Upper lobe of left lung (tissue), 6 donors: Measurements from ENCODE around the gene ST3GAL5. TPM values are rescaled to one million over a fixed set of nuclear protein-coding genes. Genes with fewer than 3 reads are reported as not detected.
"Not testable (repeated sequence)": the region's sequence is repeated elsewhere in the genome, so short reads cannot be mapped to it uniquely, and the experiment has no call there.

Experiments
- ATAC-seq, 2 donors: fragments of 200-7000 bp; cut with Tn5 transposase; one replicate each; pipeline ENCODE4 v1.9.1; 2022; ENCODE audit warnings: mild to moderate bottlenecking in 2 of 2, moderate library complexity in 2 of 2; ENCODE audit not compliant: low FRiP score in 2 of 2
- DNase-seq, 2 donors: peaks; one replicate each; pipeline ENCODE4 v3.0.0-alpha.2; 2019 to 2020
- H3K27ac ChIP-seq, 4 donors: fragments of 200-600 bp; sonication (generic); one replicate each; pipeline ENCODE4 v1.5.1; 2016 to 2019
- H3K27me3 ChIP-seq, 4 donors: fragments of 200-600 bp; sonication (generic); one replicate each; pipeline ENCODE4 v1.5.1; 2017 to 2019
- H3K36me3 ChIP-seq, 4 donors: fragments of 200-600 bp; sonication (generic); one replicate each; pipeline ENCODE4 v1.5.1; 2016 to 2019
- H3K4me1 ChIP-seq, 4 donors: fragments of 200-600 bp; sonication (generic); one replicate each; pipeline ENCODE4 v1.5.1; 2018 to 2019
- H3K4me3 ChIP-seq, 4 donors: fragments of 200-600 bp; sonication (generic); one replicate each; pipeline ENCODE4 v1.5.1; 2017 to 2019; ENCODE audit warnings: mild to moderate bottlenecking in 2 of 4, moderate library complexity in 1 of 4
- H3K9me3 ChIP-seq, 4 donors: fragments of 200-600 bp; sonication (generic); one replicate each; pipeline ENCODE4 v1.5.1; 2018 to 2019
- EP300 ChIP-seq, 4 donors: sonication (generic); formaldehyde crosslinking; IDR thresholded peaks; one replicate each; pipeline ENCODE4 v1.5.1; 2017; ENCODE audit warnings: antibody characterized with exemption in 4 of 4, control low read depth in 2 of 4
- POLR2A ChIP-seq, 4 donors: fragments of 450-650 bp; IDR thresholded peaks; one replicate each; pipeline ENCODE4 v1.5.1; 2016 to 2017; ENCODE audit warnings: antibody characterized with exemption in 4 of 4, mild to moderate bottlenecking in 2 of 4
- POLR2AphosphoS5 ChIP-seq, 2 donors: sonication (generic); formaldehyde crosslinking; IDR thresholded peaks; one replicate each; pipeline ENCODE4 v1.5.1; 2017; ENCODE audit warnings: antibody characterized with exemption in 2 of 2
- WGBS, 2 donors: methylation state at CpG; one replicate each; pipeline ENCODE4 v1.1.5; 2017 to 2018; 5-methylcytosine and 5-hydroxymethylcytosine counted together
- total RNA-seq, 6 donors: library from RNA; depleted of rRNA in 4 of 6; stranded (reverse); fragments of >200 nt in 4 of 6; gene quantifications; one replicate each; pipeline versions ENCODE4 v1.1.0 to v1.2.1, GENCODE V29; 2016 to 2021
- TF ChIP-seq, protein P1 (sequence below), 6 experiments: fragments of 450-650 bp in 4 of 6; fragments of 200-600 bp in 2 of 6; sonication (generic) in 2 of 6; IDR thresholded peaks; one replicate each; pipeline ENCODE4 v1.5.1; 2016 to 2019; ENCODE audit warnings: antibody characterized with exemption in 6 of 6
- donor health status: DM: no; HTN: no; CAD: no; lungs with moderate emphysema.
- donor health status: DM: no; HTN: yes; CAD: no; lungs with severe emphysema.

ST3GAL5 gene
- total RNA-seq, 6 donors from 2014 or later: 54.5 to 162 (median 83.8) TPM

GRCh38 chr2:85901155-85901554 is 12.4 kb upstream of the ST3GAL5 start:
- peaks cover 3 to 18% (median 11%) of the 10 kb centered on the region in 4 donors for H3K4me1 ChIP-seq
- H3K27me3 ChIP-seq: no peaks in the 10 kb centered on the region
- no peaks in the 10 kb centered on the region for H3K9me3 ChIP-seq
- DNase-seq (no peak), ATAC-seq (no peak)
- no peaks in the 10 kb centered on the region for H3K36me3 ChIP-seq
- 50 to 63% methylated on average over 2 of the region's 2 CpGs for WGBS, 2 donors
- TF ChIP-seq, protein P1, sequence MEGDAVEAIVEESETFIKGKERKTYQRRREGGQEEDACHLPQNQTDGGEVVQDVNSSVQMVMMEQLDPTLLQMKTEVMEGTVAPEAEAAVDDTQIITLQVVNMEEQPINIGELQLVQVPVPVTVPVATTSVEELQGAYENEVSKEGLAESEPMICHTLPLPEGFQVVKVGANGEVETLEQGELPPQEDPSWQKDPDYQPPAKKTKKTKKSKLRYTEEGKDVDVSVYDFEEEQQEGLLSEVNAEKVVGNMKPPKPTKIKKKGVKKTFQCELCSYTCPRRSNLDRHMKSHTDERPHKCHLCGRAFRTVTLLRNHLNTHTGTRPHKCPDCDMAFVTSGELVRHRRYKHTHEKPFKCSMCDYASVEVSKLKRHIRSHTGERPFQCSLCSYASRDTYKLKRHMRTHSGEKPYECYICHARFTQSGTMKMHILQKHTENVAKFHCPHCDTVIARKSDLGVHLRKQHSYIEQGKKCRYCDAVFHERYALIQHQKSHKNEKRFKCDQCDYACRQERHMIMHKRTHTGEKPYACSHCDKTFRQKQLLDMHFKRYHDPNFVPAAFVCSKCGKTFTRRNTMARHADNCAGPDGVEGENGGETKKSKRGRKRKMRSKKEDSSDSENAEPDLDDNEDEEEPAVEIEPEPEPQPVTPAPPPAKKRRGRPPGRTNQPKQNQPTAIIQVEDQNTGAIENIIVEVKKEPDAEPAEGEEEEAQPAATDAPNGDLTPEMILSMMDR (IDR thresholded peaks at IDR 0.05): no peak
- TF ChIP-seq POLR2AphosphoS5 (IDR thresholded peaks at IDR 0.05): no peak
- TF ChIP-seq POLR2A (IDR thresholded peaks at IDR 0.05): no peak
- no peak for TF ChIP-seq EP300 (IDR thresholded peaks at IDR 0.05)
- H3K4me3 ChIP-seq: no peak overlapping the region
- H3K27ac ChIP-seq: no peak overlapping the region

DNA sequence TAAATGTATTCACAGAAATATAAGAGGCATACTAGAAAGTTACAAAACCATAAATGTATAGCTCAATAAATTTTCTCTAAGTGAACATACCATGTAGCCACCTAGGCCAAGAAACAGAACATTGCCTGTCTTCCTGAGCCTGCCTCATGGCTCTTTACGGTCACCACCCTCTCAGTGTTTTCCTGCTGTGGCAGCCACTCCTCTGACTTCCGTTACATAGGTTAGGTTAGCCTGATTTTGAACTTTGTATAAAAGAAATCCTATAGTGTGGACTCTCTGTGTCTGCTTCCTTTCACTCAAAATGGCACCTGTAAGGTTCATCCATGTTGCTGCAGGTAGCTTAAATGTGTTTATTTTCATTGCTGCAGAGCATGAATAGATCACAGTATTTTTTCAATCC is 11.6 kb upstream of the ST3GAL5 start:
- TF ChIP-seq, protein P1 (IDR thresholded peaks at IDR 0.05): no peak
- no peak for TF ChIP-seq POLR2A (IDR thresholded peaks at IDR 0.05)
- no peak for TF ChIP-seq EP300 (IDR thresholded peaks at IDR 0.05)
- no peak for TF ChIP-seq POLR2AphosphoS5 (IDR thresholded peaks at IDR 0.05)

DNA sequence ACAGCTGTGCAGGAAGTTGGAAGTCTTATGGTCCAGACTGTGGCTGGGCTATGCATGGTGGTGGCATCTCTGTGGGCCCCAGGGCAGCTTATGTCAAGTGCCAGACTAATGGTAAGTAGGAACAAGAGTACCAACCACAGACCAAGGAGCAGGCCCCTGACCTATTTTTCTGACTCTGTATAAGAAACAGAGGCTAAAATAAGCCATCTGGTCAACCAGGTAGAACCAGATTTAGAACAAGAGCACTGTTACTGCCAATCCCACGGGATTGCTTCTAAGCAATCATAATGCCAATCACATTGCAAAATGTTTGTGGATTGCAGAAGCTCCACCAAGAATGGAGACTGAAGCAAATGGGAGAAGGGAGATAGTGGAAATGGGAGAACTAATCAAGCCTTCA is 11.1 kb upstream of the ST3GAL5 start:
- H3K9me3 ChIP-seq: no peaks in the 10 kb centered on the region
- DNase-seq (no peak), ATAC-seq (no peak)
- H3K4me3 ChIP-seq: no peak overlapping the region
- WGBS, 2 donors: 62 to 85% methylated on average over 1 of the region's 1 CpG
- H3K27ac ChIP-seq: no peak overlapping the region
- no peaks in the 10 kb centered on the region for H3K27me3 ChIP-seq
- H3K36me3 ChIP-seq: no peaks in the 10 kb centered on the region
- TF ChIP-seq POLR2A (IDR thresholded peaks at IDR 0.05): no peak
- TF ChIP-seq EP300 (IDR thresholded peaks at IDR 0.05): no peak
- TF ChIP-seq, protein P1 (IDR thresholded peaks at IDR 0.05): no peak
- no peak for TF ChIP-seq POLR2AphosphoS5 (IDR thresholded peaks at IDR 0.05)
- H3K4me1 ChIP-seq: peaks cover 0 to 9% (median 2%) of the 10 kb centered on the region in 4 donors

More for the DNA sequence above, 11.6 kb upstream of the ST3GAL5 start:
- WGBS, 2 donors: 93 to 94% methylated on average over 2 of the region's 2 CpGs
- Histone ChIP-seq H3K36me3 (no peaks in the 10 kb centered on the region), H3K27me3 (no peaks in the 10 kb centered on the region), H3K4me1 (peaks cover 0 to 14% (median 7%) of the 10 kb centered on the region in 4 donors), H3K27ac (no peak overlapping the region), H3K9me3 (no peaks in the 10 kb centered on the region), H3K4me3 (no peak overlapping the region)
- DNase-seq: no peak
- ATAC-seq: no peak

DNA sequence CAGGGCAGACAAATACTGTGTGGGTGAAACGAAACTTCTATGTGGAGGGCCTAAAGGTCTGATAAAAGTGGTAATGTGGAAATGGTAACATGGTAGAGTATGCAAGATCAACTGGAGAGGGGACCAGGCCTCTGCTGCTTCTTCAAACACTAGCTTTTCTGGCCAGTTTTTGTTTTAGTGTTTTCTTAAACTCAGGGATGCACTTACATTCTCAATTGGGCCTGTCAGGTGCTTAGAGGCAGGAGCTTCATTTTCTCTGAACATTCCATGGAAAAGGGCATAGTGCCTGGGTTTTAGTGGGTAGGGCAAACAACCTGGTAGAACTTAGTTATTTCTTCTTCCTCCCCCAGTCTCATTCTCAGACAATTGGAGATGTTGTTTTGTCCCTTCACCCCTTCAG is 10.5 kb upstream of the ST3GAL5 start:
- H3K4me3 ChIP-seq: no peak overlapping the region
- TF ChIP-seq POLR2A (IDR thresholded peaks at IDR 0.05) (no peak), POLR2AphosphoS5 (IDR thresholded peaks at IDR 0.05) (no peak), EP300 (IDR thresholded peaks at IDR 0.05) (no peak)
- TF ChIP-seq, protein P1 (IDR thresholded peaks at IDR 0.05): no peak
- no peaks in the 10 kb centered on the region for H3K27me3 ChIP-seq
- H3K27ac ChIP-seq: no peak overlapping the region
- WGBS, 2 donors: 94 to 95% methylated on average over 1 of the region's 1 CpG
- ATAC-seq (no peak), DNase-seq (no peak)
- H3K9me3 ChIP-seq: no peaks in the 10 kb centered on the region
- H3K4me1 ChIP-seq: peaks cover 0 to 6% (median 0%) of the 10 kb centered on the region in 4 donors
- no peaks in the 10 kb centered on the region for H3K36me3 ChIP-seq

DNA sequence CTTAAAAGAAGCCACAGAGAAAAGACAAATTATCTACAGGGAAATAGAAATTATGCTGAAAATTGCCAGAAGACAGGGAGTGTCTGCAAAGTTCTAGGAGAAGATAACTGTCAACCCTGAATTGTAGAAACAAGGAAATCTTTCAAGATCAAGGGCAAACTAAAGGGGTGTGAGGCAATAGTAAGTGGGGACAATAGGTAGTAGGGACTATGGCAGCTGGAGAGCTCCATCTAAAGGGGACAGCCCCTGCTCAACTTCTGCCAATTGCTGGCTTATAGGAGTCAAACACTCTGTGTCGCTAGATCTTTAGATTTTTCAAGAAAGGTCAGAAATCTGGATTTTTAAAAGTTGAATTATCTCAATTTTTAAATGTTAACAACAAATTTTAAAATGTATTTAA is 10.1 kb upstream of the ST3GAL5 start:
- DNase-seq: no peak
- no peak overlapping the region for H3K27ac ChIP-seq
- no peaks in the 10 kb centered on the region for H3K36me3 ChIP-seq
- no peak overlapping the region for H3K4me3 ChIP-seq
- no peak for TF ChIP-seq POLR2A (IDR thresholded peaks at IDR 0.05)
- no peak for TF ChIP-seq POLR2AphosphoS5 (IDR thresholded peaks at IDR 0.05)
- TF ChIP-seq, protein P1 (IDR thresholded peaks at IDR 0.05): no peak
- no peak for TF ChIP-seq EP300 (IDR thresholded peaks at IDR 0.05)
- WGBS, 2 donors: 96 to 97% methylated on average over 1 of the region's 1 CpG
- no peaks in the 10 kb centered on the region for H3K27me3 ChIP-seq
- peaks cover 0 to 6% (median 0%) of the 10 kb centered on the region in 4 donors for H3K4me1 ChIP-seq
- H3K9me3 ChIP-seq: no peaks in the 10 kb centered on the region
- ATAC-seq: no peak

- peaks cover 11 to 24% (median 20%) of the 10 kb centered on the region in 4 donors for H3K4me1 ChIP-seq
- not testable (repeated sequence) for DNase-seq, H3K27me3 ChIP-seq, H3K4me3 ChIP-seq, H3K36me3 ChIP-seq, H3K27ac ChIP-seq, ATAC-seq, H3K9me3 ChIP-seq
- 83 to 90% methylated on average over 6 of the region's 6 CpGs for WGBS, 2 donors
Observed at GRCh38 chr2:85894554-85895278, 5.9 kb upstream of the ST3GAL5 start.
